Adipocyte (in vitro differentiated cells): ENCODE results near the gene FAM50A.
"Not testable (repeated sequence)": the region's sequence is repeated elsewhere in the genome, so short reads cannot be mapped to it uniquely, and the experiment has no call there.

ENCODE experiments used
- DNase-seq: peaks from one replicate; pipeline ENCODE4 v3.0.0-alpha.2; 2015; ENCODE audit warnings: low read depth
- H3K27me3 ChIP-seq: replicated peaks from 2 replicates; pipeline ENCODE4 v1.7.0; 2013; ENCODE audit warnings: mild to moderate bottlenecking, low read length, moderate library complexity; ENCODE audit not compliant: control insufficient read depth, insufficient read depth
- H3K36me3 ChIP-seq: 2 replicates; pipeline ENCODE4 v1.7.0; 2013; ENCODE audit warnings: low read length, mild to moderate bottlenecking, moderate library complexity; ENCODE audit not compliant: control insufficient read depth, insufficient read depth, severe bottlenecking
- H3K4me1 ChIP-seq: 2 replicates; pipeline ENCODE4 v1.7.0; 2013; ENCODE audit warnings: mild to moderate bottlenecking, low read length, moderate library complexity; ENCODE audit not compliant: control insufficient read depth, insufficient read depth
- H3K4me3 ChIP-seq: 2 replicates; pipeline ENCODE4 v1.7.0; 2013; ENCODE audit warnings: mild to moderate bottlenecking, low read length, moderate library complexity
- H3K9ac ChIP-seq: 2 replicates; pipeline ENCODE4 v1.7.0; 2013; ENCODE audit warnings: mild to moderate bottlenecking, low read length, moderate library complexity
- H3K9me3 ChIP-seq: 2 replicates; pipeline ENCODE4 v1.7.0; 2013; ENCODE audit warnings: mild to moderate bottlenecking, low read length, moderate library complexity; ENCODE audit not compliant: control insufficient read depth

The FAM50A gene

GRCh38 chrX:154443992-154444754 lies at the start of gene FAM50A:
TSS of gene FAM50A (plus strand) at chrX:154444141. CDS start at chrX:154444236, 95 bp downstream.
- peak within 1 kb of the TSS; percentile 92 for H3K9ac ChIP-seq
- peak; percentile 89 for DNase-seq
- no peaks in the 10 kb centered on the region for H3K27me3 ChIP-seq
- peaks cover 13% of the 10 kb centered on the region for H3K4me1 ChIP-seq
- no peaks in the 10 kb centered on the region for H3K9me3 ChIP-seq
- peaks cover 22% of the 10 kb centered on the region for H3K36me3 ChIP-seq
- H3K4me3 ChIP-seq = peak within 1 kb of the TSS; percentile 82

GRCh38 chrX:154396363-154396762 lies 47.6 kb upstream of the FAM50A start:
- not testable (repeated sequence) for H3K9ac ChIP-seq, H3K9me3 ChIP-seq, DNase-seq, H3K4me1 ChIP-seq, H3K4me3 ChIP-seq, H3K27me3 ChIP-seq
- H3K36me3 ChIP-seq = peaks cover 26% of the 10 kb centered on the region

- Histone ChIP-seq H3K9me3 (no peaks in the 10 kb centered on the region), H3K9ac (peak overlapping the region; percentile 100), H3K4me3 (peak overlapping the region; percentile 89), H3K4me1 (peaks cover 3% of the 10 kb centered on the region), H3K27me3 (no peaks in the 10 kb centered on the region), H3K36me3 (peaks cover 26% of the 10 kb centered on the region)
- peak; percentile 71 for DNase-seq
Observed at GRCh38 chrX:154396973-154397887, 46.7 kb upstream of the FAM50A start.

- H3K4me3 ChIP-seq = peak within 1 kb of the TSS; percentile 89
- H3K9ac ChIP-seq = peak within 1 kb of the TSS; percentile 100
- DNase-seq = peak; percentile 94
- H3K36me3 ChIP-seq = peaks cover 26% of the 10 kb centered on the region
- peaks cover 3% of the 10 kb centered on the region for H3K4me1 ChIP-seq
- no peaks in the 10 kb centered on the region for H3K9me3 ChIP-seq
- H3K27me3 ChIP-seq = no peaks in the 10 kb centered on the region
Observed at GRCh38 chrX:154397888-154398667, 45.9 kb upstream of the FAM50A start, which contains the start of gene RPL10. TSS of gene RPL10 (plus strand) at chrX:154398377. CDS start at chrX:154398520, 143 bp downstream.

GRCh38 chrX:154398668-154399526 lies 45.0 kb upstream of the FAM50A start:
- H3K4me1 ChIP-seq = peaks cover 3% of the 10 kb centered on the region
- DNase-seq = peak; percentile 85
- H3K27me3 ChIP-seq = no peaks in the 10 kb centered on the region
- H3K36me3 ChIP-seq = peaks cover 26% of the 10 kb centered on the region
- no peaks in the 10 kb centered on the region for H3K9me3 ChIP-seq
- peak overlapping the region; percentile 100 for H3K9ac ChIP-seq
- H3K4me3 ChIP-seq = peak overlapping the region; percentile 89

GRCh38 chrX:154399527-154400368 lies 44.2 kb upstream of the FAM50A start:
- Histone ChIP-seq H3K4me3 (peak overlapping the region; percentile 89), H3K9me3 (no peaks in the 10 kb centered on the region), H3K36me3 (peaks cover 26% of the 10 kb centered on the region), H3K27me3 (no peaks in the 10 kb centered on the region), H3K9ac (peak overlapping the region; percentile 100), H3K4me1 (peaks cover 3% of the 10 kb centered on the region)
- DNase-seq = no peak

- DNase-seq, H3K27me3 ChIP-seq, H3K4me1 ChIP-seq, H3K9me3 ChIP-seq: not testable (repeated sequence)
- Histone ChIP-seq H3K36me3 (peaks cover 26% of the 10 kb centered on the region), H3K9ac (peak overlapping the region; percentile 100), H3K4me3 (peak overlapping the region; percentile 89)
Observed at GRCh38 chrX:154400369-154400817, 43.5 kb upstream of the FAM50A start.

- H3K4me1 ChIP-seq = peaks cover 3% of the 10 kb centered on the region
- peak overlapping the region; percentile 44 for H3K9ac ChIP-seq
- DNase-seq = no peak
- H3K9me3 ChIP-seq = no peaks in the 10 kb centered on the region
- H3K36me3 ChIP-seq = peaks cover 26% of the 10 kb centered on the region
- H3K27me3 ChIP-seq = no peaks in the 10 kb centered on the region
- H3K4me3 ChIP-seq = peak overlapping the region; percentile 53
Observed at GRCh38 chrX:154401045-154401799, 42.7 kb upstream of the FAM50A start.

GRCh38 chrX:154401918-154402621 lies 41.9 kb upstream of the FAM50A start:
- Histone ChIP-seq H3K9ac (no peak overlapping the region), H3K4me1 (peaks cover 3% of the 10 kb centered on the region), H3K4me3 (no peak overlapping the region), H3K27me3 (no peaks in the 10 kb centered on the region), H3K9me3 (no peaks in the 10 kb centered on the region), H3K36me3 (peaks cover 26% of the 10 kb centered on the region)
- DNase-seq = no peak
